Measurements from ENCODE around the gene RARB. TPM values are rescaled to one million over a fixed set of nuclear protein-coding genes. Genes with fewer than 3 reads are reported as not detected.

Gene RARB
- polyA plus RNA-seq, 1 donor from 2014 or later = 13.2 TPM

DNA sequence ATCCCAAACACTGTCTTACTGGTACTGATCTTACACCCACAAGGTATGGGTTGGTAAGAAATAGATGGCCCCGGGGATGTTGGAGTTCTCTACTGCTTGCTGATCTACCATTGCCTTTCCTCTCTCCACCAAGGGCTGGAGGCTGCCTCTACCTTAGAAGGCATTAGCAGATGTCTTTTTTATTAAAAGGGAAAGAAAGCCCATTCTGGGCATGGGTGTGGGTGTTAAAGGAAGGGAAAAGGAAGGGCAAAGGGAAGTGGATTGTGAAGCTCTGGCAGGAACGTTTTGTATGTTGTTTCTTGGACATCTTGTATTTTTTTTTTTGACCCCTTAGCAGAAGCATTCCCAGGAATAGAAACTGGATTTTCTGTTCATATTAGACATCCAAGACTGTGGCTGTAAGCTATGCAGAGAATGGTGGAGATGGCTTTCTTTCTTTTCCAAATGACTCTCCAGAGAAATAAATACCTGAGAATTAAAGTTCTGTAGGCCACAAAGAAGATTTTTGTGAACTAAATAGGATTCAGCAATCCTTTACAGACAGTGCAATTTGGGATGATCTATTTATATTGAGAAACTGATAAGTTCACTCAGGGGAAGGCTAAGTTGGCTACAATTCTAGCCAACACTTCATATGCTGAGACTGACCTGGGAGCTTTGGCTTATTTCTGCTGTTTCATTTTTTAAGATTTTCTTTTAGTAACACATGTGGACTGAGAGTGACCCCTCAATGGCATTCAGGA lies 127.8 kb downstream of the RARB start:
- Histone ChIP-seq H3K79me2 (replicated peaks; ENCODE audit: insufficient read depth, low read length) (no peaks in the 10 kb centered on the region), H3F3A (ENCODE audit: insufficient read depth, low read length, poor library complexity, severe bottlenecking) (no peaks in the 10 kb centered on the region)

DNA sequence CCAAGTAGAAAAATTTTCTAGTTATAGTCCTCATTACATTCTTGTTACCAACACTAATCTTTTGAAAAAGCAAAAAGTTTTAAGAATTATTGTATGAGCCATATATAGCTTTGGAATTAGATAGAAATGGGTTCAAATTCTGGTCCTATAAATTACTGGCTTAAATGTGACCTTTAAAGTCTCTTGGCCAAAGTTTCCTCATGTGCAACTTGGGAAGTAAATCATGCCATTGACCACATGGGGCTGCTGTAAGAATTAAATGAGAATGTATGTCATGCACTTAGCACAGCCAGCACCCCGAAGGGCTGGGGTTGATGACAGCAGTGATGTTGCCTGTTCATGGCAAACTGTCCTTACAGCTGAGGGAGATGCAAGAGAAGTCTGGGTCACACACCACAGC lies 128.4 kb downstream of the RARB start:
- TF ChIP-seq MXI1 (conservative IDR thresholded peaks at IDR 0.05; ENCODE audit: poor library complexity, severe bottlenecking) (no peak), TAF1 (IDR thresholded peaks at IDR 0.05; ENCODE audit: low read depth) (no peak), RAD21 (conservative IDR thresholded peaks at IDR 0.05) (no peak), EZH2 (IDR thresholded peaks at IDR 0.05; ENCODE audit: borderline replicate concordance, insufficient read depth, low read length, poor library complexity, severe bottlenecking) (no peak), POLR2AphosphoS5 (IDR thresholded peaks at IDR 0.05) (no peak), EP300 (conservative IDR thresholded peaks at IDR 0.05; ENCODE audit: poor library complexity, severe bottlenecking) (no peak), SMC3 (conservative IDR thresholded peaks at IDR 0.05; ENCODE audit: poor library complexity) (no peak)
- TF ChIP-seq, protein P1, sequence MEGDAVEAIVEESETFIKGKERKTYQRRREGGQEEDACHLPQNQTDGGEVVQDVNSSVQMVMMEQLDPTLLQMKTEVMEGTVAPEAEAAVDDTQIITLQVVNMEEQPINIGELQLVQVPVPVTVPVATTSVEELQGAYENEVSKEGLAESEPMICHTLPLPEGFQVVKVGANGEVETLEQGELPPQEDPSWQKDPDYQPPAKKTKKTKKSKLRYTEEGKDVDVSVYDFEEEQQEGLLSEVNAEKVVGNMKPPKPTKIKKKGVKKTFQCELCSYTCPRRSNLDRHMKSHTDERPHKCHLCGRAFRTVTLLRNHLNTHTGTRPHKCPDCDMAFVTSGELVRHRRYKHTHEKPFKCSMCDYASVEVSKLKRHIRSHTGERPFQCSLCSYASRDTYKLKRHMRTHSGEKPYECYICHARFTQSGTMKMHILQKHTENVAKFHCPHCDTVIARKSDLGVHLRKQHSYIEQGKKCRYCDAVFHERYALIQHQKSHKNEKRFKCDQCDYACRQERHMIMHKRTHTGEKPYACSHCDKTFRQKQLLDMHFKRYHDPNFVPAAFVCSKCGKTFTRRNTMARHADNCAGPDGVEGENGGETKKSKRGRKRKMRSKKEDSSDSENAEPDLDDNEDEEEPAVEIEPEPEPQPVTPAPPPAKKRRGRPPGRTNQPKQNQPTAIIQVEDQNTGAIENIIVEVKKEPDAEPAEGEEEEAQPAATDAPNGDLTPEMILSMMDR (IDR thresholded peaks at IDR 0.05; ENCODE audit: poor library complexity, severe bottlenecking) = no peak
- TF ChIP-seq, protein P2, sequence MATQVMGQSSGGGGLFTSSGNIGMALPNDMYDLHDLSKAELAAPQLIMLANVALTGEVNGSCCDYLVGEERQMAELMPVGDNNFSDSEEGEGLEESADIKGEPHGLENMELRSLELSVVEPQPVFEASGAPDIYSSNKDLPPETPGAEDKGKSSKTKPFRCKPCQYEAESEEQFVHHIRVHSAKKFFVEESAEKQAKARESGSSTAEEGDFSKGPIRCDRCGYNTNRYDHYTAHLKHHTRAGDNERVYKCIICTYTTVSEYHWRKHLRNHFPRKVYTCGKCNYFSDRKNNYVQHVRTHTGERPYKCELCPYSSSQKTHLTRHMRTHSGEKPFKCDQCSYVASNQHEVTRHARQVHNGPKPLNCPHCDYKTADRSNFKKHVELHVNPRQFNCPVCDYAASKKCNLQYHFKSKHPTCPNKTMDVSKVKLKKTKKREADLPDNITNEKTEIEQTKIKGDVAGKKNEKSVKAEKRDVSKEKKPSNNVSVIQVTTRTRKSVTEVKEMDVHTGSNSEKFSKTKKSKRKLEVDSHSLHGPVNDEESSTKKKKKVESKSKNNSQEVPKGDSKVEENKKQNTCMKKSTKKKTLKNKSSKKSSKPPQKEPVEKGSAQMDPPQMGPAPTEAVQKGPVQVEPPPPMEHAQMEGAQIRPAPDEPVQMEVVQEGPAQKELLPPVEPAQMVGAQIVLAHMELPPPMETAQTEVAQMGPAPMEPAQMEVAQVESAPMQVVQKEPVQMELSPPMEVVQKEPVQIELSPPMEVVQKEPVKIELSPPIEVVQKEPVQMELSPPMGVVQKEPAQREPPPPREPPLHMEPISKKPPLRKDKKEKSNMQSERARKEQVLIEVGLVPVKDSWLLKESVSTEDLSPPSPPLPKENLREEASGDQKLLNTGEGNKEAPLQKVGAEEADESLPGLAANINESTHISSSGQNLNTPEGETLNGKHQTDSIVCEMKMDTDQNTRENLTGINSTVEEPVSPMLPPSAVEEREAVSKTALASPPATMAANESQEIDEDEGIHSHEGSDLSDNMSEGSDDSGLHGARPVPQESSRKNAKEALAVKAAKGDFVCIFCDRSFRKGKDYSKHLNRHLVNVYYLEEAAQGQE (IDR thresholded peaks at IDR 0.05; ENCODE audit: borderline replicate concordance) = no peak
- H3K4me2 ChIP-seq (ENCODE audit: low read length) = no peak overlapping the region
- no peaks in the 10 kb centered on the region for H3K36me3 ChIP-seq (ENCODE audit: insufficient read depth, low read length)

More for the DNA sequence above, 127.8 kb downstream of the RARB start:
- Histone ChIP-seq H3K4me2 (ENCODE audit: low read length) (no peak overlapping the region), H4K20me1 (ENCODE audit: insufficient read depth) (no peaks in the 10 kb centered on the region), H3K27me3 (ENCODE audit: insufficient read depth, low read depth, low read length) (no peaks in the 10 kb centered on the region), H3K27ac (ENCODE audit: low read length) (no peak overlapping the region), H3K36me3 (ENCODE audit: insufficient read depth, low read length) (no peaks in the 10 kb centered on the region), H3K9ac (ENCODE audit: low read length) (no peak overlapping the region), H2AFZ (ENCODE audit: low read depth, low read length) (no peak overlapping the region), H3K9me2 (ENCODE audit: insufficient read depth, low read length) (no peaks in the 10 kb centered on the region), H3K4me3 (ENCODE audit: low read length) (no peak overlapping the region), H3K9me3 (ENCODE audit: low read length) (no peaks in the 10 kb centered on the region)
- TF ChIP-seq POLR2AphosphoS5 (IDR thresholded peaks at IDR 0.05) = no peak
- TF ChIP-seq MXI1 (conservative IDR thresholded peaks at IDR 0.05; ENCODE audit: poor library complexity, severe bottlenecking) = no peak
- TF ChIP-seq, protein P2 (IDR thresholded peaks at IDR 0.05; ENCODE audit: borderline replicate concordance) = no peak
- TF ChIP-seq EZH2 (IDR thresholded peaks at IDR 0.05; ENCODE audit: borderline replicate concordance, insufficient read depth, low read length, poor library complexity, severe bottlenecking) = no peak
- TF ChIP-seq TAF1 (IDR thresholded peaks at IDR 0.05; ENCODE audit: low read depth) = no peak
- no peak for TF ChIP-seq SMC3 (conservative IDR thresholded peaks at IDR 0.05; ENCODE audit: poor library complexity)
- TF ChIP-seq EP300 (conservative IDR thresholded peaks at IDR 0.05; ENCODE audit: poor library complexity, severe bottlenecking) = no peak
- TF ChIP-seq RAD21 (conservative IDR thresholded peaks at IDR 0.05) = no peak
- TF ChIP-seq, protein P1 (IDR thresholded peaks at IDR 0.05; ENCODE audit: poor library complexity, severe bottlenecking) = no peak

More for the DNA sequence above, 128.4 kb downstream of the RARB start:
- no peak overlapping the region for H2AFZ ChIP-seq (ENCODE audit: low read depth, low read length)
- no peaks in the 10 kb centered on the region for H3K9me3 ChIP-seq (ENCODE audit: low read length)
- no peaks in the 10 kb centered on the region for H3K79me2 ChIP-seq (replicated peaks; ENCODE audit: insufficient read depth, low read length)
- H4K20me1 ChIP-seq (ENCODE audit: insufficient read depth) = no peaks in the 10 kb centered on the region
- no peaks in the 10 kb centered on the region for H3K27me3 ChIP-seq (ENCODE audit: insufficient read depth, low read depth, low read length)
- H3F3A ChIP-seq (ENCODE audit: insufficient read depth, low read length, poor library complexity, severe bottlenecking) = no peaks in the 10 kb centered on the region
- no peak overlapping the region for H3K9ac ChIP-seq (ENCODE audit: low read length)
- H3K9me2 ChIP-seq (ENCODE audit: insufficient read depth, low read length) = no peaks in the 10 kb centered on the region
- H3K4me3 ChIP-seq (ENCODE audit: low read length) = no peak overlapping the region
- no peak overlapping the region for H3K27ac ChIP-seq (ENCODE audit: low read length)

Measured in neural cell (in vitro differentiated cells).